GM12891 (cell line): Measurements from ENCODE around the gene SKIDA1.
A peak's percentile ranks its signal among the peaks of the same experiment; 100 is the strongest.

ENCODE experiments used
- DNase-seq: peaks from one replicate; pipeline ENCODE4 v3.0.0; 2011; ENCODE audit warnings: low spot score; ENCODE audit not compliant: insufficient read length
- FAIRE-seq: peaks from 2 replicates; lab custom pipeline; 2011; peaks lifted over from hg19 to GRCh38; lab: Jason Lieb, UNC
- PAX5 ChIP-seq: IDR thresholded peaks from 2 replicates; pipeline ENCODE4 v1.6.1; 2011; ENCODE audit warnings: low read length, moderate library complexity, mild to moderate bottlenecking; ENCODE audit not compliant: insufficient read depth, severe bottlenecking
- POLR2A ChIP-seq: IDR thresholded peaks from 2 replicates; pipeline ENCODE4 v1.6.1; 2011; ENCODE audit warnings: low read depth, low read length, control low read depth
- POLR2AphosphoS5 ChIP-seq: IDR thresholded peaks from 2 replicates; pipeline ENCODE4 v1.6.1; 2011; ENCODE audit warnings: low read depth, low read length, control low read depth
- POU2F2 ChIP-seq: IDR thresholded peaks from 2 replicates; pipeline ENCODE4 v1.6.1; 2011; ENCODE audit warnings: low read depth, mild to moderate bottlenecking, control low read depth, low read length, moderate library complexity
- SPI1 ChIP-seq: IDR thresholded peaks from 2 replicates; pipeline ENCODE4 v1.6.1; 2011; ENCODE audit warnings: low read depth, low read length, control low read depth
- TAF1 ChIP-seq: IDR thresholded peaks from 2 replicates; pipeline ENCODE4 v1.6.1; 2011; ENCODE audit warnings: low read depth, low read length, control low read depth

The SKIDA1 gene

DNA sequence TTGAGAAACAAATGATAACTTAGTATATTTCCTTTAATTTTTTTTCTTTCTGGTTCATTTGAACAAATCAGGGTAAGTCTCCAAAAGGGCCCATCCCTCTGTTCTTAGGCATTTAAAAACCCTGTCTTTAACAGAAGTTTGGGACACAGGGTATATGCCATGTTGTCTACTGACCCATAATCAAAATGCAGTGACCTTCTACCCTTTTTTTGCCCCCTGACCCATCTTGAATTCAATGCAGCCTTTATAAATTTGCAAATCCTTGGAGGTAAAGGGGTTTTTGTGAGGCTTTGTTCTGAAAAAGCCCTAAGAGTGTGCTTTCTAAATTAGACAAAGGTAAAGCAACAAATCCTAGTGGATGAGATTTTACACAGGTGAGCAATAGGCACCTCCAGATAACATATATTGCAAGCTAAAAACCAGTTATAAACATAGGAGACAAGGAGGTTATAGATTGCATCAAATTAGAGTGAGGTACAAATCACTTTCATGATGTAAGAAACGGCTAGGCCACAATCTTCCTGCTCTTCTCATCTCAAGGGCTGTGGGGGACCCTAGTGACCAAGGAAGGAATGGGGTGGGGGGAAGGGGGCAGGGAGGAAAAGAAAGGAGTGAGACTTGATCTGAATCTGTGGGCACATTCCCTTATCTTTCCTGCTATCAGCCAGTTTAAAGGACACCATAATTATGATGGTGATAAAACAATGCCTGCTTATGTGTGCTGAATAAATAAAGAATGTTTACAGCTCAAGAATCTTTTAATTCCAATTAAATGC, 2.7 kb downstream of the SKIDA1 start:
- TF ChIP-seq POU2F2 (no peak), POLR2A (no peak), POLR2AphosphoS5 (no peak), TAF1 (no peak), PAX5 (no peak), SPI1 (no peak)
- DNase-seq (no peak), FAIRE-seq (no peak)

DNA sequence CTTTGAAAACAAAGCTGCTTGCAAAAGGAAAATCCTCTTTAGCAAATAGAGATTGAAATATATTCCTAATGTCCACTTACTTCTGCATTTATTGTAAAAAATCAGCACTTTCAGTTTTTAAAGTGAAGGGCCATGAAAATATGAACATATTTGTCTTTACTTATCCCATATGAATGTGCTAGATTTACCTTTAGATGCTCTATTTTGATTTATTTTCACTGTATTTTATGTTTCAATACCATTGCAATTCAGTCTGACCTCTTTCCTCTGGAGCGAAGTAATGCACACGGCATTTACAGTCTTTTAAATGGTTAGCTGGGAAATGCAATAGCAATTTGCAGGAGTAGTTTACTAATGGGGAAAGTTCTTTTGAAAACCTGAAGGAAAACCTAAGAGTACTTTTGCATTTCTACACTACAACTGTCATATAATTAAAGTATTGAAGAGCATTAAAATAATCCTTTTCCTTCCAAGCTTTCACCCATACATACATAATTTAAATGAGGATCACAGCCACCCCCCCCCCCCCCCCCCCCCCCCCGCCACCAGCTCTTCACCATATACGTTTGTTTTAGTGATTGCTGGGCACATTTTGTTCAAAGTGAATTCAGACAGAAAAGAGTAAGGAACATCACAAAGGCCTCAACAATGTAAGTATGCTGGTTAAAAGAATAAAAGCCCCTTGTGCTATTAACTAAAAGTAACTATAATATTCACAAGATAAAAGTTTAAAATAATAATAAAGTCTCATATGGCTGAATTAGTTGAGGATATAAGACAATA, 3.5 kb downstream of the SKIDA1 start:
- no peak for DNase-seq
- FAIRE-seq: no peak
- TF ChIP-seq POLR2AphosphoS5 (no peak), SPI1 (no peak), TAF1 (no peak), PAX5 (no peak), POU2F2 (no peak), POLR2A (no peak)

DNA sequence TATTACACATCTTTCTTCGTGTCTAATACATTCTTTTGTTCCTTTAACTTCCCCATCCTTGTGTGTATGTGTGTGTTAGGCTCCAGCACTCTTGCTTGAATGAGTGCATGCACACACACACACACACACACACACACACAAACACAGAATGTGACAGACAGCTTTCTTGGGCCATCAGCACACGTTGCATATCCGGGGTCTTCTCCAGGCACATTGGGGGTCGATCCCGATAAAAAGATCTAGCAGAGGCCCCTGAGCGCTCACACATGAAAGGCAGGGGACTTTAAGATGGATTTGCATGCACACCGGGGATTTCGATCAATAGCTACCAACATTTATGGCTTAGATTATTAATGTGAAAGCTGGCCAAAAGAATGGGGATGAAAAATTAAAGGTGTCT, 4.5 kb downstream of the SKIDA1 start:
- DNase-seq (no peak), FAIRE-seq (no peak)

DNA sequence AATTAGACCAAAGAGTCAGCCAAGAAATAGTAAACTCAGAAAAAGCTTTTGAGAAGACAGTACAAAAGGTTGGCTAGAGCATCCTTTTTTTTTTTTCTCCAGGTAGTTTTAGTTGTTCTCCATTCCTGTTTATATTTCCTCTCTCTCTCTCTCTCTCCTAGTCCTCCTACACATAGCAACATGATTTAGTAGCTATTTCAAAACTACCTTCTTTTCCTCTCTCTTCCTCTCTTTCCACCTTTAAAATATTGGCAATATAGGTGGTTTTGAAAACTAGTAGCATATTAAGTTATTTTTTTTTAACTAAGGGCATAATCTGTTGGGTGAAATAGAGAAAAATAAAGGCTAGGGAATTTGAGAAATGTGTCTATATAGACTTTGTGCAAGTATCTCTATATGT, 5.0 kb downstream of the SKIDA1 start:
- FAIRE-seq (no peak), DNase-seq (no peak)
- TF ChIP-seq SPI1: no peak
- TF ChIP-seq PAX5: no peak
- no peak for TF ChIP-seq TAF1
- TF ChIP-seq POLR2A: no peak
- no peak for TF ChIP-seq POLR2AphosphoS5
- TF ChIP-seq POU2F2: no peak

More for the DNA sequence above, 4.5 kb downstream of the SKIDA1 start:
- TF ChIP-seq TAF1 (no peak), POU2F2 (no peak), POLR2AphosphoS5 (no peak), SPI1 (no peak), PAX5 (no peak), POLR2A (no peak)

DNA sequence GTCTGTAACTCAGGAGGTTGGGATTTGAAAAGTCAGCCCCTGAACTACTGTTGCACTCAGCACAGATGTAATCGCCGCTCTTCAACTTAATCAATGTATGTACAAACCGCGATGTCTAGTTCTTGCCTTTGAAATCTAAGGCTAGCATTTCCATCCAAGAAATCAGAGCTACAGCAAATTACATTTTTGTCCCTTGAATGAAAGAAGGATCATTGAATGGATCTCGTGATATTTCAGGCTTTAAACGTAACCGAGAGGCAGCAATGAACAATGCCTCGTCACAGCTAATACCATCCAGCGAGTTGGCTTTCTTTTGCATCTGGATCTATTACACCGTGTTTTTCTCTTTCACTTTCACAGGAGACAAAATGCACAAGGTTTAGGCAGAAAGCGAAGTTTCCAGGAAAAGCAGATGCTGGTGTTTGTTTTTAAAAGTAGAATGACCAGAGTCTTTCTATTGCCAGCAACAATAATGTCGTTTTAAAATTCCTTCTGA, 5.5 kb downstream of the SKIDA1 start:
- TF ChIP-seq POU2F2 (no peak), SPI1 (no peak), POLR2AphosphoS5 (no peak), PAX5 (no peak), POLR2A (no peak), TAF1 (no peak)
- FAIRE-seq (no peak), DNase-seq (no peak)

DNA sequence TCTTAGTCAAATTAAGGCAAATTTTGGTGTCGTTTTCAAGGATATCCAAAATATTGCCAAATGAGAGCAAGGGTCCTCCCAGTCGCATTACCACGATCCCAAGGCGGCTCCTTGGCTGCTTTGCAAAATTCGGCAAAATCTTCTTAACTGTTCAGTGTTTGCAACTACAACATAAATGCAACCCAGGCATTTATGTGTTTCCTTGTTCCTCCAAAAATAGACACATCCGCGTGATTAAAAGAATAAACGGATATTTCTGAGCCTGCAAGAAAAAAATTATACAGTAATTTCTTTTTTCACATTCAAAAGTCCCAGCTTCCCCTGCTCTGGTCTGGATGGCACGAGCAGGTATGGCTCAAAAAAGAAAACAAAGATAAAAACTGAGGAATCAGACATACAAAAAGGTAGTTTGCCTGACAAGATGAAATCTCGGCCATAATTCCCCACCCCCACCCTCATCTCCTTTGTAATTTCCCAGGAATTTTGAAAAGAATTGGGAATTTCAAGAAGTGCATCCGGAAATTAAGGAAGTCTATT, 6.0 kb downstream of the SKIDA1 start:
- FAIRE-seq (no peak), DNase-seq (no peak)
- TF ChIP-seq SPI1: no peak
- no peak for TF ChIP-seq TAF1
- no peak for TF ChIP-seq POLR2AphosphoS5

DNA sequence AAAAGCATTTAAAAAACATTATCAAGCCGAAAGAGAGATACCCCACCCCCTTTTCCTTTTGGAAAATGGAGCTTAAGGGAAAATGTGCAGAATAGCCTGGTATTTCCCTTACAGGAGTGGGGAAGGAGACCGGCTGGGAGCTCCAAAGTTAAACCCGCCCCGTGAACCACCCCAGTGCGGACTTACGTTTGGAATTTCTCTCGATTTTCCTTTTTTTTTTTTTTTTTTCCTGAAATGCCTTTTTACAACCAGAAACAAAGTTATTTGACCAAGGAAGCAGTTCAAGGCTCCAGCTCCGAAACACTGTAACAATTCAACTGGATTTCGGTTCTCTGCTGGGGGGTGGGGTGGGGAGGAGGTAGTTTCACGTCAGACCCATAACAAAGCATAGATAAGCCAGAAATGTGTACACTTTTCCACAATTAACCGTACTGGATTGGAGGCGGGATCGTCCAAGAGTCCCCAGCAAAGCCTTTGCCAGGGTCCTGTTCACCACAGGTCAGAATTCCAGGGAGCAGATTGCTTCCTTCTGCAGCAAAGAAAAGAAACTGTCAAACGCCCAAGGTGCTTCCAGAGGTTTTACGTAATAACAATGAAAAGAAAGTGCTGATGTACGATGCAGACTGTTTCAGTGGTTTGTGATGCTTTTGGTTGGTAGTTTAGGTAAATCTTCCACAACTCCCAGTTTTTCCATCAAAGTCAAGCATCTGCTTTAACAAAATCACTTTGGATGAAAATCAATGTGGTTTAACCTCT, 6.7 kb downstream of the SKIDA1 start:
- DNase-seq: no peak
- peak; percentile 43 for FAIRE-seq
- TF ChIP-seq SPI1 (no peak), PAX5 (no peak), POU2F2 (no peak)

DNA sequence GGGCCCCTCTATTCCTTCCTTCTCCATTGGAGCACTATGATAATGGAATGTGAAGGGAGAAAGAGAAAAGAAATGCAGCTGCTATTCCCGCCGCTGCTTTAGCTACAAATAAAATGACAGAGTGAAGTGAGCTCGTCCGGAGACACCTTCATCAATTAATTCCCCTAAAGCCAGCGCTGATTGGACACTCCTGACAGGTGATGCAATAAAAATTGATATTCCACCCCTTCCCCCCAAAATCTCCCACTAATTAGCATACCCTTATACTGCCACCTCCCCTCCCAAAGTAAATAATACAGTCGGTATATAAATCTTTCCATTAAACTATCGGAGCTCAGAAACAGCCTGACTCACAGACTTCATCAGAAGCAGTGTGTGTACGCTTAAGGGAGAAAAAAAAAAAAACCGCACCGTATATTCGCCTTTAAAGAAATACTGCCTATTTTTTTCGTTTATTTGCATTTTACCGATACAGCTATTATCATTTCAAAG, 7.3 kb downstream of the SKIDA1 start:
- TF ChIP-seq SPI1: no peak
- no peak for TF ChIP-seq POU2F2
- TF ChIP-seq POLR2A: no peak
- TF ChIP-seq TAF1: no peak
- no peak for TF ChIP-seq POLR2AphosphoS5
- no peak for TF ChIP-seq PAX5
- DNase-seq (no peak), FAIRE-seq (no peak)
